ENCODE measurements around the gene OR8B4.

- TF ChIP-seq CTCF (conservative IDR thresholded peaks at IDR 0.05) = no peak
- no peak for TF ChIP-seq EZH2 (IDR thresholded peaks at IDR 0.05; ENCODE audit: low read depth)
Observed at GRCh38 chr11:124429599-124429998, 4.9 kb upstream of the OR8B4 start.
